Spleen (tissue), 7 donors: Measurements from ENCODE around the gene SNX5.

Experiments
- POLR2A ChIP-seq, 3 donors: fragments of 450-650 bp; IDR thresholded peaks; one replicate each; pipeline ENCODE4 v1.5.1; 2017; ENCODE audit warnings: antibody characterized with exemption in 3 of 3, mild to moderate bottlenecking in 1 of 3
- POLR2AphosphoS5 ChIP-seq, 3 donors: sonication (generic); formaldehyde crosslinking; IDR thresholded peaks; one replicate each; pipeline ENCODE4 v1.5.1; 2017; ENCODE audit warnings: antibody characterized with exemption in 3 of 3
- TF ChIP-seq, protein P1 (sequence below), 11 experiments: fragments of 200-600 bp in 7 of 11; fragments of 450-650 bp in 4 of 11; sonication (generic) in 4 of 11; IDR thresholded peaks in 8 of 11; conservative IDR thresholded peaks in 3 of 11; 1 replicate in 7 of 11; 2 replicates in 4 of 11; pipeline versions ENCODE4 v1.4.0 to v1.8.0; 2016 to 2021; ENCODE audit warnings: antibody characterized with exemption in 11 of 11, inconsistent platforms in 4 of 11, mild to moderate bottlenecking in 1 of 11
- donor health status: DM: no; HTN: no; CAD: no; lungs with moderate emphysema.
- donor health status: DM: no; HTN: no; CAD: no.
- donor health status: DM: no; HTN: no; CAD: no.

DNA sequence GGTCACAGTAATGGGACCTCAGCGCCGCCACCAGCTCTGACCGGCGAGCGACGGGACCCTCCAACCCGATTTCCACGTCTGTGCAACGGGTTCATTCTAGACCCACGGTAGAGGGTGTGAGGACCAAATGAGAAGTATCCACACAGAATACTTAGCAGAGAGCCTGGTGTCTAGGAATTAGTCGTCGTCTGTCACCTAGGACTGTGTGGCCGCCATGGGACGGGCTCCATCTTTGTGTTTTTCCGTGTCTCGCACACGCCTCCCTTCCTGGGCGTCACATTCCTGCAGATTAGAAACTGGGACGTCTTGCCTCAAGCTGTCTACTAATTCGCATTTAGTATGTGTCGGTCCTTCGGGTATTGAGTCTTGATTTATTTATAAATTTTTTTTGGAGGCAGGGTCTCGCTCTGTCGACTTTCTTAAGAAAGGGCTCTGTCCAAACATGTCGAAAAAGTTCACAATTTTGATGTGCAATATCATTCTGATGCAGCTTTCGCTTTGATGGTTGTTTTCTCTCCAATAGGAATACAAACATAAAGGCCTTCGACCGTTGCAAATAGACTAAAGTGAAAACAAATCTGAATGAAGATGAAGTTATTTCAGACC is 787 bp upstream of the SNX5 start:
- TF ChIP-seq, protein P1, sequence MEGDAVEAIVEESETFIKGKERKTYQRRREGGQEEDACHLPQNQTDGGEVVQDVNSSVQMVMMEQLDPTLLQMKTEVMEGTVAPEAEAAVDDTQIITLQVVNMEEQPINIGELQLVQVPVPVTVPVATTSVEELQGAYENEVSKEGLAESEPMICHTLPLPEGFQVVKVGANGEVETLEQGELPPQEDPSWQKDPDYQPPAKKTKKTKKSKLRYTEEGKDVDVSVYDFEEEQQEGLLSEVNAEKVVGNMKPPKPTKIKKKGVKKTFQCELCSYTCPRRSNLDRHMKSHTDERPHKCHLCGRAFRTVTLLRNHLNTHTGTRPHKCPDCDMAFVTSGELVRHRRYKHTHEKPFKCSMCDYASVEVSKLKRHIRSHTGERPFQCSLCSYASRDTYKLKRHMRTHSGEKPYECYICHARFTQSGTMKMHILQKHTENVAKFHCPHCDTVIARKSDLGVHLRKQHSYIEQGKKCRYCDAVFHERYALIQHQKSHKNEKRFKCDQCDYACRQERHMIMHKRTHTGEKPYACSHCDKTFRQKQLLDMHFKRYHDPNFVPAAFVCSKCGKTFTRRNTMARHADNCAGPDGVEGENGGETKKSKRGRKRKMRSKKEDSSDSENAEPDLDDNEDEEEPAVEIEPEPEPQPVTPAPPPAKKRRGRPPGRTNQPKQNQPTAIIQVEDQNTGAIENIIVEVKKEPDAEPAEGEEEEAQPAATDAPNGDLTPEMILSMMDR (IDR thresholded peaks at IDR 0.05 in 8 of 11, conservative IDR thresholded peaks at IDR 0.05 in 3 of 11), result no peak
- TF ChIP-seq POLR2A (IDR thresholded peaks at IDR 0.05), result no peak
- TF ChIP-seq POLR2AphosphoS5 (IDR thresholded peaks at IDR 0.05), result no peak
